ENCODE data around the gene HOXA6. TPM values are rescaled to one million over a fixed set of nuclear protein-coding genes. Genes with fewer than 3 reads are reported as not detected.
A peak's percentile ranks its signal among the peaks of the same experiment; 100 is the strongest.

HOXA6 gene
- total RNA-seq, 4 donors from 2014 or later, result 5.7 to 15.4 (median 12.4) TPM

DNA sequence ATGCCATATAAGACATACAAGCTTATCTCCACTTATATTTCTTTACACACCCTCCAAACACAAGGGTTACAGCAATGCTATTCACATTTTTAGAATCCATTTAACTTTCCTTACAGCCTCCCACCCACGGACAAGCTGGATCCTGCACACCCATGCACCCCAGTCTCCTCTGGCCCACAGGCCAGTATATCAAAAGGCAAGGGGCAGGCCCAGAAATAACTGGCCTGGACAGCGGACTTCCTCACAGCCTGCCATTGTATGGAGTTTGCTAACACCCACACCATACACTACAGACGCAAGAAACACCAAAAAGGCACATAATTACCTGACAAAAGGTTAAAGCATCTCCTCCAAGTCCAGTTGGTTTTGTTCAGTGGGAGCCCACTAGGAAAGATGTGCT is 29.0 kb downstream of the HOXA6 start:
- 74 to 81% methylated on average over 3 of the region's 3 CpGs for WGBS, 2 donors
- DNase-seq (ENCODE audit: low spot score in 2 of 2), result peak in 1 of 2 donors; percentile 29
- H3K4me3 ChIP-seq (ENCODE audit: low read depth, poor library complexity, severe bottlenecking), result no peak overlapping the region
- intact Hi-C loops (cut with DNase I; ENCODE audit: low total_unique reads), result no loop called here
- TF ChIP-seq, protein P1, sequence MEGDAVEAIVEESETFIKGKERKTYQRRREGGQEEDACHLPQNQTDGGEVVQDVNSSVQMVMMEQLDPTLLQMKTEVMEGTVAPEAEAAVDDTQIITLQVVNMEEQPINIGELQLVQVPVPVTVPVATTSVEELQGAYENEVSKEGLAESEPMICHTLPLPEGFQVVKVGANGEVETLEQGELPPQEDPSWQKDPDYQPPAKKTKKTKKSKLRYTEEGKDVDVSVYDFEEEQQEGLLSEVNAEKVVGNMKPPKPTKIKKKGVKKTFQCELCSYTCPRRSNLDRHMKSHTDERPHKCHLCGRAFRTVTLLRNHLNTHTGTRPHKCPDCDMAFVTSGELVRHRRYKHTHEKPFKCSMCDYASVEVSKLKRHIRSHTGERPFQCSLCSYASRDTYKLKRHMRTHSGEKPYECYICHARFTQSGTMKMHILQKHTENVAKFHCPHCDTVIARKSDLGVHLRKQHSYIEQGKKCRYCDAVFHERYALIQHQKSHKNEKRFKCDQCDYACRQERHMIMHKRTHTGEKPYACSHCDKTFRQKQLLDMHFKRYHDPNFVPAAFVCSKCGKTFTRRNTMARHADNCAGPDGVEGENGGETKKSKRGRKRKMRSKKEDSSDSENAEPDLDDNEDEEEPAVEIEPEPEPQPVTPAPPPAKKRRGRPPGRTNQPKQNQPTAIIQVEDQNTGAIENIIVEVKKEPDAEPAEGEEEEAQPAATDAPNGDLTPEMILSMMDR (IDR thresholded peaks at IDR 0.05), result no peak
- no peak for TF ChIP-seq POLR2A (IDR thresholded peaks at IDR 0.05)

DNA sequence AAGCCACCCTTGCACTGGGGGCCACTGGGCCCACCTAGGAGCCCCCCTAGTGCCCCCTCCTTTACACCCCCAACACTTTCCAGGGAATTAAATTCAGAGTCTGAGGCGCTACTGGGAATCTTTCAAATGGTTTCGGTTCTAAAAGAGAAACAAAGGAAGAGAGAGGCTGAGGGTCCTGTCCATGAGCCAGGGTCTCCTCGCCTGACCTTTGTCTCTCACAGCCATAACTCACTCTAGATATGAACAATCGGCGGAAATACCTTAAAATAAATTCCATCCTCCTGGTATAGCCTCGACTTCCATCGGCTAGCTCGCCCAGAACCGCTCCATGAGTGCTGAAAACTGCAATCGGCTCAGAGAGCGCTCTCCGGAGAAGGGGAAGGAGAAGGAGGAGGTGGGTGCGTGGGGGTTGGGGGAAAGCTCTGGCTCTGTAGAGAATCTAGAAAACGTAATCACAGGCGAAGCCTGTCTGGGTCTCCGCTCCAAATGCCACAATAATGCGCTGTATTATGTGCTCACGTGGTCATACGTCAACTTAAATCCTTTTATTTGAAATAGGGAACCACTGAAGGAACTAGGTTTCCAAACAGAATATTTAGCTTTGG is 29.6 kb downstream of the HOXA6 start:
- WGBS, 2 donors, result 74 to 81% methylated on average over 19 of the region's 19 CpGs
- TF ChIP-seq, protein P1 (IDR thresholded peaks at IDR 0.05), result no peak
- no peak for TF ChIP-seq POLR2A (IDR thresholded peaks at IDR 0.05)
- intact Hi-C loops (cut with DNase I; ENCODE audit: low total_unique reads), result no loop called here
- no peak overlapping the region for H3K4me3 ChIP-seq (ENCODE audit: low read depth, poor library complexity, severe bottlenecking)
- peak in 1 of 2 donors; percentile 49 for DNase-seq (ENCODE audit: low spot score in 2 of 2)

DNA sequence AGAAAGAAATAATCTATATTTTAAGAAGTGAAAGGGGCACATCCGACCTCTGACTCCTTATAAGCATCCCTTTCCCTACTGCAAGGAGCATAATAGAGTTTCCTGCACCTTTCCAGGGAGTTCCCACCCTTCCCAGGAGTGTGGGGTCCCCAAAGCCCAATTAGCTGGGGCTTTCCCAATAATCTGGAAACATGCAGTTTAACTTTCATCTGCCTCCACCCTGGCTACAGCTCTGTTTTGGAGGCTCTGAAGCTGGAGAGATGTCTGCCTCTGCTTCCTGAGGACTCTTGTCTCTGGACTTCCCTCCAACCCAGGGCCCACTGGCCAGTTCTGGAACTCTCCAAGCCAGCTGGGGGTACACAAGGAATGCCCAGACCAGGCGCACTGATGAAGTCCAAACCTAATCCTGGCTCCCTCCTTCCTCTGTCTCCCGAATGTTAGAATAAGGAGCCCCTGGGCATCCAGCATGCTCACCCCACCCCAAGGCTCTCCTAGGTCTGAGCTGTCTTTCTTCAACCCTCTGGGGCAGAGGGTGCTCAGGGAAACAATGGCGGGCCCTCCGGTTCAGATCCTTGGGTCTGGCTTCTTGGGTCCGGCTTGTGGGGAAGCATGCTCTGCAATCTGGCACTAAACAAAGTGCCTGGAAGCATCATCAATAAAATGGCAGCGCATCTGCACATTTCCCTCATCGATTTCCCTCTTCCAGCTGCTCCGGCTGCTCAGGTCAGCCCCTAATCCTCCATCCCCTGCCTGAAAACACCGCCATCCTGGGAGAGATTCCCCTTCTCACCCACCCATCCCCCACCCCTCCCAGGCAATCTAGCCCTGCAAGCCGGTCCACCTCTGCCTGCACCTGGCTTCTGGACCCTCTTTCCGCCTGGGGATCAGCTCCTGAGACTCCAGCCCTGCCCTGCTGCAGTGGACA is 30.4 kb downstream of the HOXA6 start:
- WGBS, 2 donors, result 83 to 87% methylated on average over 12 of the region's 12 CpGs
- no peak for DNase-seq (ENCODE audit: low spot score in 2 of 2)
- intact Hi-C loops (cut with DNase I; ENCODE audit: low total_unique reads), result no loop called here
- no peak overlapping the region for H3K4me3 ChIP-seq (ENCODE audit: low read depth, poor library complexity, severe bottlenecking)
- TF ChIP-seq POLR2A (IDR thresholded peaks at IDR 0.05), result no peak
- TF ChIP-seq, protein P1 (IDR thresholded peaks at IDR 0.05), result no peak

DNA sequence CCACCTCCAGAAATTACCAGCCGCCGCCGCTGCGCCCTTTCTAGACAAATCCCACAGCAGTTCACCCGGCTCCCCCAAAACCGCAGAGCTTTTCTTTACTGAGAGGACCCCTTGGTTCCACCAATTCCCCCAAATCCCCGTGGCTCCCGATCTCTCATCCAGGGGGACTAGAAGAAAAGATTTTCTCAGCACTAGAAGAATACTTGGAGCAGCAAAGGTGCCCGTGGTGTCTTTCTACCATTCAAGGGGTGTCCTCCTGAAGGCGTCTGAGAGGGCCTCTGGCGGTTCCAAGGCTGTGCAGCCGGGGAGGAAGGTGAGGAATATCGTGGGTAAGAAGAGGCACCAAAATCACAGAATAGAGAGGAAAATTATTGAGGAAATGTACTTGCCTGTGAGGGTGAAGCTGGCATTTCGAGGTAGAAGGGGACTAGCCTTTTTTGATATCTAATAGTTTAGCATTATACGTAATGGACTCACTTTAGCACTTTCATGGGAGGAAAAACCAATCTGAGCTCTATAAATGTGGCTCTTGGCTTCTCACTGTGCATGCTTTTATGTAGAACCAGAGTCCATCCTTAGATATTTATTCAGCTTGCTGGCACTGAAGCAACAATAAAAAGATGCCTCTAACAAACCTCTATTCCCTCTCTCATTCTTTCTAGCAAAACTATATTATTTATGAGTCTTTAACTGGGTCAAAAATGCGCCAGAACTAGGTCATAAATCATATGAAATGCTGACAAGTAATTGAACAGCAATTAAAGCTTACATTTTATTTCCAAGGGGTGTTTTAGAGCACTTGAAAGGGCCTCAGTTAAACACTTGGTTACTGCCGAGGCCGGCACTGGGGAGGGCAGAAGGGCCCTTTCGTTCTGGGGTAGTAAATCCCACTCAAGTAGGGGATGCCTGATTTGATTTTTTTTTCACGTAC is 31.3 kb downstream of the HOXA6 start:
- intact Hi-C loops (cut with DNase I; ENCODE audit: low total_unique reads), result no loop called here
- WGBS, 2 donors, result 79 to 83% methylated on average over 20 of the region's 20 CpGs
- H3K4me3 ChIP-seq (ENCODE audit: low read depth, poor library complexity, severe bottlenecking), result no peak overlapping the region
- TF ChIP-seq, protein P1 (IDR thresholded peaks at IDR 0.05), result no peak
- no peak for TF ChIP-seq POLR2A (IDR thresholded peaks at IDR 0.05)
- no peak for DNase-seq (ENCODE audit: low spot score in 2 of 2)

DNA sequence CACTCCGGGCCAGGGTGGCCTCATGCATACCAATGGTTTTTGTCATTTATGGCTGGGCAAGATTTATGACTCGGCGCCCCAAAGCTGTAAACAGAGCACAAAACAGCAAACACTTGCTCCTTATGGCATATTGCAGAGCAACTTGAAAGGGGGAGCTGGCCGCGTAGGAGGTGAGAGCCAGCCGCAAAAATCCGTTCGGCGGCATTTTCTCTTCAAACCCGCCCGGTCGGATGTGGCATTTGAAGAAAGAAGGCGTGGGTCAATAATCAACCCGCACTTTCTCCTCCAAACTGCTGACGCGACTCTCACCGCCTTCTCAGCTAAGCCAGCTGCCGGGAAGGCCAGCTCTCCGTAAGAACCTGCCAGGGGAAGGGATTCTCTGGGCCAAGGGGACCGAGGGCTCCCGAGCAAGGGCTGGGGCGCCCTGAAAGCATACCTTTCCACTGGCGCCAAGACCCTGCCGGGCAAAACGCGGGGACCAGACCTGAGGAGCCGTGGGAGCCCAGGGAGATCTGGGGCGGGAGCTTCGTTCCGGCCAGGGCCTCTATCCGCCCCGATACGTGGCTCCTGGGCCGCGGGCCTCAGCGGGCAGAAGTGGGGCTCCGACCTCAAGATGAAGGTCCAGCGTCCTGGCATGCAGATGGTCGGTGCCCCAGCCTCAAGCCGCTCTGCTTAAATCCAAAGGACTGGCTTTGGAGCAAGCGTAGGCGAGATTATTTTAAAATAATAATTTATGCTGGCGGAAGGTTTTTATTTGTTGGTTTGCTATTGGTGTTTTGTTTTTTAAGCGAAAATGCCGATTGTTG is 32.1 kb downstream of the HOXA6 start:
- no peak for DNase-seq (ENCODE audit: low spot score in 2 of 2)
- no peak overlapping the region for H3K4me3 ChIP-seq (ENCODE audit: low read depth, poor library complexity, severe bottlenecking)
- no peak for TF ChIP-seq POLR2A (IDR thresholded peaks at IDR 0.05)
- TF ChIP-seq, protein P1 (IDR thresholded peaks at IDR 0.05), result no peak
- intact Hi-C loops (cut with DNase I; ENCODE audit: low total_unique reads), result no loop called here
- 78 to 85% methylated on average over 34 to 45 of the region's 45 CpGs for WGBS, 2 donors

Data from lower leg skin (tissue), 4 donors.